ENCODE data around the gene SH3BGRL.

The SH3BGRL gene

GRCh38 chrX:81205551-81205950 lies 3.6 kb downstream of the SH3BGRL start:
- Histone ChIP-seq H2AFZ (ENCODE audit: low read length) (no peak overlapping the region), H2BK120ac (ENCODE audit: low read depth, low read length) (no peak overlapping the region), H2BK5ac (ENCODE audit: low read length) (no peak overlapping the region), H2BK15ac (ENCODE audit: low read length) (no peak overlapping the region), H3K4me2 (ENCODE audit: insufficient read depth, low read length, poor library complexity, severe bottlenecking) (no peak overlapping the region), H3K9me3 (replicated peaks in 1 of 2; ENCODE audit: control insufficient read depth in 2 of 2, insufficient read depth in 1 of 2, low read depth in 1 of 2, low read length in 2 of 2) (no peaks in the 10 kb centered on the region), H3K79me1 (ENCODE audit: low read depth, low read length) (peaks cover 2% of the 10 kb centered on the region), H3K18ac (ENCODE audit: low read length) (no peak overlapping the region), H2BK12ac (ENCODE audit: low read length) (no peak overlapping the region), H3K27me3 (ENCODE audit: control insufficient read depth in 3 of 3, insufficient read depth in 3 of 3, low read depth in 1 of 3, low read length in 3 of 3) (no peaks in the 10 kb centered on the region), H3K27ac (replicated peaks; ENCODE audit: low read length) (no peak overlapping the region), H4K8ac (ENCODE audit: low read depth, low read length) (no peak overlapping the region), H3K36me3 (replicated peaks in 1 of 2; ENCODE audit: control insufficient read depth in 2 of 2, insufficient read depth in 2 of 2, low read length in 2 of 2) (peaks cover 0 to 7% of the 10 kb centered on the region in 2 donors), H3K4me1 (ENCODE audit: control insufficient read depth in 2 of 2, insufficient read depth in 1 of 2, low read depth in 1 of 2, low read length in 2 of 2) (no peaks in the 10 kb centered on the region), H4K91ac (ENCODE audit: low read depth, low read length, poor library complexity) (no peak overlapping the region), H3K9ac (ENCODE audit: low read depth, low read length, poor library complexity) (no peak overlapping the region), H3K4me3 (ENCODE audit: low read length in 2 of 2) (no peak overlapping the region), H3K14ac (ENCODE audit: low read length) (no peak overlapping the region), H3K23ac (ENCODE audit: low read depth, low read length, poor library complexity) (no peak overlapping the region), H2AK5ac (ENCODE audit: low read depth, low read length) (no peak overlapping the region), H3K4ac (ENCODE audit: low read length) (no peak overlapping the region)
- no CpG with 5 or more reads among the region's 2 CpGs for WGBS, 2 donors (ENCODE audit: extremely low coverage in 2 of 2, insufficient read length in 2 of 2, insufficient replicate concordance in 1 of 2)
- DNase-seq (ENCODE audit: low spot score): no peak

DNA sequence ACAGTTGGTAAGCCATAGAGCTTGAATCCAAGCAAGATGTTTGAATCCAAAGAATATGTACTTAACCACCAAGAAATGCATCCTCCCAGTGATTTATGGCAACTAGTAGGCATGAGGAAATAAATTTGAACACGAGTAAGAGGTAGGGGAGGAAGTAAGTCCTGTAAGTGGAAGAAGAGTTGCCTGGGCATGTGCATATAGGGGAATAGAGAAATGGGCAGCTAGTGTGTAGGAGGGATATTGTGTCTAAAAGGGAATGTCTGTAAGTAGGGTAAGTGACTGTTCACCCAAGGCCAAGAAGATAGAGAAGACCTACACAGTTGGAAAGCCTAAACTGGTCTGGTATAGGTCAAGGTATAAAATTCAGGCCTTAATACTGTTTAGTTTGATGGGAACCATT lies 4.6 kb downstream of the SH3BGRL start:
- Histone ChIP-seq H2BK15ac (ENCODE audit: low read length) (no peak overlapping the region), H2BK5ac (ENCODE audit: low read length) (no peak overlapping the region), H2BK120ac (ENCODE audit: low read depth, low read length) (no peak overlapping the region), H2AK5ac (ENCODE audit: low read depth, low read length) (no peak overlapping the region), H3K14ac (ENCODE audit: low read length) (no peak overlapping the region), H3K79me1 (ENCODE audit: low read depth, low read length) (peaks cover 2% of the 10 kb centered on the region), H3K18ac (ENCODE audit: low read length) (no peak overlapping the region), H3K4me1 (ENCODE audit: control insufficient read depth in 2 of 2, insufficient read depth in 1 of 2, low read depth in 1 of 2, low read length in 2 of 2) (no peaks in the 10 kb centered on the region), H2AFZ (ENCODE audit: low read length) (no peak overlapping the region), H3K4me2 (ENCODE audit: insufficient read depth, low read length, poor library complexity, severe bottlenecking) (no peak overlapping the region), H4K91ac (ENCODE audit: low read depth, low read length, poor library complexity) (no peak overlapping the region), H3K27ac (replicated peaks; ENCODE audit: low read length) (no peak overlapping the region), H3K9me3 (replicated peaks in 1 of 2; ENCODE audit: control insufficient read depth in 2 of 2, insufficient read depth in 1 of 2, low read depth in 1 of 2, low read length in 2 of 2) (no peaks in the 10 kb centered on the region), H3K9ac (ENCODE audit: low read depth, low read length, poor library complexity) (no peak overlapping the region), H3K36me3 (replicated peaks in 1 of 2; ENCODE audit: control insufficient read depth in 2 of 2, insufficient read depth in 2 of 2, low read length in 2 of 2) (peaks cover 0 to 8% of the 10 kb centered on the region in 2 donors), H3K27me3 (ENCODE audit: control insufficient read depth in 3 of 3, insufficient read depth in 3 of 3, low read depth in 1 of 3, low read length in 3 of 3) (no peaks in the 10 kb centered on the region), H3K4ac (ENCODE audit: low read length) (no peak overlapping the region), H3K23ac (ENCODE audit: low read depth, low read length, poor library complexity) (no peak overlapping the region), H3K4me3 (ENCODE audit: low read length in 2 of 2) (no peak overlapping the region), H2BK12ac (ENCODE audit: low read length) (no peak overlapping the region), H4K8ac (ENCODE audit: low read depth, low read length) (no peak overlapping the region)
- no CpG with 5 or more reads among the region's 1 CpG for WGBS, 2 donors (ENCODE audit: extremely low coverage in 2 of 2, insufficient read length in 2 of 2, insufficient replicate concordance in 1 of 2)
- DNase-seq (ENCODE audit: low spot score): no peak

DNA sequence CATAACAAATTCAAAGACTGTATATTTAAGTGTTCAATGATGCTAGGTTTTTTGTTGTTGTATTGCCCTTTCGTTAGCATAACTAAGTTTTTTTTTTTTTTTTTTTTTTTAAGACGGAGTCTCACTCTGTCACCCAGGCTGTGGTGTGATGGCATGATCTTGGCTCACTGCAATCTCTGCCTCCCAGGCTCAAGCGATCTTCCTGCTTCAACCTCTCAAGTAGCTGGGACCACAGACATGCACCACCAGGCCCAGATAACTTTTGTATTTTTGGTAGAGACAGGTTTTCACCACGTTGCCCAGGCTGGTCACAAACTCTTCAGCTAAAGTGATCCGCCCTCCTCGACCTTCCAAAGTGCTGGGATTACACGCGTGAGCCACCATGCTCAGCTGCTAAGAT lies 7.0 kb downstream of the SH3BGRL start:
- no peak overlapping the region for H3K4ac ChIP-seq (ENCODE audit: low read length)
- H2BK12ac ChIP-seq (ENCODE audit: low read length): no peak overlapping the region
- H3K23ac ChIP-seq (ENCODE audit: low read depth, low read length, poor library complexity): no peak overlapping the region
- H3K27ac ChIP-seq (replicated peaks; ENCODE audit: low read length): no peak overlapping the region
- no peaks in the 10 kb centered on the region for H3K27me3 ChIP-seq (ENCODE audit: control insufficient read depth in 3 of 3, insufficient read depth in 3 of 3, low read depth in 1 of 3, low read length in 3 of 3)
- peaks cover 0 to 21% of the 10 kb centered on the region in 2 donors for H3K36me3 ChIP-seq (replicated peaks in 1 of 2; ENCODE audit: control insufficient read depth in 2 of 2, insufficient read depth in 2 of 2, low read length in 2 of 2)
- H2BK120ac ChIP-seq (ENCODE audit: low read depth, low read length): no peak overlapping the region
- H3K18ac ChIP-seq (ENCODE audit: low read length): no peak overlapping the region
- H2BK5ac ChIP-seq (ENCODE audit: low read length): no peak overlapping the region
- no peak overlapping the region for H3K4me2 ChIP-seq (ENCODE audit: insufficient read depth, low read length, poor library complexity, severe bottlenecking)
- no peak overlapping the region for H3K14ac ChIP-seq (ENCODE audit: low read length)
- DNase-seq (ENCODE audit: low spot score): no peak
- no peaks in the 10 kb centered on the region for H3K4me1 ChIP-seq (ENCODE audit: control insufficient read depth in 2 of 2, insufficient read depth in 1 of 2, low read depth in 1 of 2, low read length in 2 of 2)
- no peak overlapping the region for H2AFZ ChIP-seq (ENCODE audit: low read length)
- no peak overlapping the region for H4K91ac ChIP-seq (ENCODE audit: low read depth, low read length, poor library complexity)
- H2BK15ac ChIP-seq (ENCODE audit: low read length): no peak overlapping the region
- no peak overlapping the region for H4K8ac ChIP-seq (ENCODE audit: low read depth, low read length)
- WGBS, 2 donors (ENCODE audit: extremely low coverage in 2 of 2, insufficient read length in 2 of 2, insufficient replicate concordance in 1 of 2): no CpG with 5 or more reads among the region's 8 CpGs
- H3K4me3 ChIP-seq (ENCODE audit: low read length in 2 of 2): no peak overlapping the region
- no peak overlapping the region for H2AK5ac ChIP-seq (ENCODE audit: low read depth, low read length)
- H3K9ac ChIP-seq (ENCODE audit: low read depth, low read length, poor library complexity): no peak overlapping the region
- no peaks in the 10 kb centered on the region for H3K9me3 ChIP-seq (replicated peaks in 1 of 2; ENCODE audit: control insufficient read depth in 2 of 2, insufficient read depth in 1 of 2, low read depth in 1 of 2, low read length in 2 of 2)
- peaks cover 2% of the 10 kb centered on the region for H3K79me1 ChIP-seq (ENCODE audit: low read depth, low read length)

DNA sequence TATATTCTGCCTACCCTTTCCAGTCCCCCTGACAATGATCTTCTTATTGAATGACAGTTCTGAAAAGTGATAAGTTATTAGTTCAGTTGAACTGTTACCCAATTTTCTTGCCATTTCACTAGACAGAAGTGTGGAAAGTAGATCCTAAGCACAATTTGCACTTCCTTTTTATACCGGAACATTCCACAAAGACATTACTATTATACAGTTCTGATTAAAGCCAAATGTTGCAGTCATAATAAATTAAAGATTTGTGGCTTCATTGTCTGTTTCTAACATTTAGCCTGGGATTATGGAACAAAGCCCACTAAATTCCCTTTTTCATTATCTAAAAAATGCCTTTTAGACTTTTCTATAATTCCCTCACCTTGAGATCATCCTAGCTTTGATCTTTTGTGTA lies 13.8 kb downstream of the SH3BGRL start:
- Histone ChIP-seq H4K91ac (ENCODE audit: low read depth, low read length, poor library complexity) (no peak overlapping the region), H2AK5ac (ENCODE audit: low read depth, low read length) (no peak overlapping the region), H2BK15ac (ENCODE audit: low read length) (no peak overlapping the region)

More for the DNA sequence above, 13.8 kb downstream of the SH3BGRL start:
- Histone ChIP-seq H4K8ac (ENCODE audit: low read depth, low read length) (no peak overlapping the region), H3K27ac (replicated peaks; ENCODE audit: low read length) (no peak overlapping the region), H3K4me1 (ENCODE audit: control insufficient read depth in 2 of 2, insufficient read depth in 1 of 2, low read depth in 1 of 2, low read length in 2 of 2) (no peaks in the 10 kb centered on the region), H3K79me1 (ENCODE audit: low read depth, low read length) (no peaks in the 10 kb centered on the region), H3K23ac (ENCODE audit: low read depth, low read length, poor library complexity) (no peak overlapping the region), H3K4ac (ENCODE audit: low read length) (no peak overlapping the region), H2BK5ac (ENCODE audit: low read length) (no peak overlapping the region), H3K4me2 (ENCODE audit: insufficient read depth, low read length, poor library complexity, severe bottlenecking) (no peak overlapping the region), H2AFZ (ENCODE audit: low read length) (no peak overlapping the region), H3K4me3 (ENCODE audit: low read length in 2 of 2) (no peak overlapping the region), H3K36me3 (replicated peaks in 1 of 2; ENCODE audit: control insufficient read depth in 2 of 2, insufficient read depth in 2 of 2, low read length in 2 of 2) (peaks cover 0 to 14% of the 10 kb centered on the region in 2 donors), H3K14ac (ENCODE audit: low read length) (no peak overlapping the region), H2BK120ac (ENCODE audit: low read depth, low read length) (no peak overlapping the region), H3K9ac (ENCODE audit: low read depth, low read length, poor library complexity) (no peak overlapping the region), H3K9me3 (replicated peaks in 1 of 2; ENCODE audit: control insufficient read depth in 2 of 2, insufficient read depth in 1 of 2, low read depth in 1 of 2, low read length in 2 of 2) (no peaks in the 10 kb centered on the region), H2BK12ac (ENCODE audit: low read length) (no peak overlapping the region), H3K18ac (ENCODE audit: low read length) (no peak overlapping the region), H3K27me3 (ENCODE audit: control insufficient read depth in 3 of 3, insufficient read depth in 3 of 3, low read depth in 1 of 3, low read length in 3 of 3) (no peaks in the 10 kb centered on the region)
- DNase-seq (ENCODE audit: low spot score): no peak
- WGBS, 2 donors (ENCODE audit: extremely low coverage in 2 of 2, insufficient read length in 2 of 2, insufficient replicate concordance in 1 of 2): no CpG with 5 or more reads among the region's 1 CpG

All from neuronal stem cell (in vitro differentiated cells).